CD4-positive, alpha-beta T cell treated with Interleukin-10 for 1 hour (primary cell): ENCODE results near the gene CXCR4.

Source experiments
- DNase-seq: peaks from one replicate; pipeline ENCODE4 v3.0.0-alpha.2; 2020

The CXCR4 gene

DNA sequence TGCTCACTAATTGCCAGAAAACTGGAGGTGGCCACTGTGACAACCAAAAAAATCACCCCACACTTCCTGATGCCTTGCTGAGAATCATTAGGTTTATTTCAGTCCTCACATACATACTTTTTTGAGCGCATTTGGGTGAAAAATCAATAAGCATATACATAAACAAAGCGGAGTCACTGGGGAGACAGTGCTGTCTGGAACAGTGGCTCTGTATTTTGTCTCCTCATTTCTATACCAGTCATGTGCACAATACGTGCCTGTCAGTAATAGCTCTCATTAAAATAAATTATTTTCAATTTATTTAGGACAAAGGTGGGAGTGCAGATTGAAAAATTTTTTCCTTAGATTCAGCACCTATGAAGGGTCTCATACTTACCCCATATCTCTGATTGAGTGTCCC, 48.2 kb downstream of the CXCR4 start:
- no peak for DNase-seq

DNA sequence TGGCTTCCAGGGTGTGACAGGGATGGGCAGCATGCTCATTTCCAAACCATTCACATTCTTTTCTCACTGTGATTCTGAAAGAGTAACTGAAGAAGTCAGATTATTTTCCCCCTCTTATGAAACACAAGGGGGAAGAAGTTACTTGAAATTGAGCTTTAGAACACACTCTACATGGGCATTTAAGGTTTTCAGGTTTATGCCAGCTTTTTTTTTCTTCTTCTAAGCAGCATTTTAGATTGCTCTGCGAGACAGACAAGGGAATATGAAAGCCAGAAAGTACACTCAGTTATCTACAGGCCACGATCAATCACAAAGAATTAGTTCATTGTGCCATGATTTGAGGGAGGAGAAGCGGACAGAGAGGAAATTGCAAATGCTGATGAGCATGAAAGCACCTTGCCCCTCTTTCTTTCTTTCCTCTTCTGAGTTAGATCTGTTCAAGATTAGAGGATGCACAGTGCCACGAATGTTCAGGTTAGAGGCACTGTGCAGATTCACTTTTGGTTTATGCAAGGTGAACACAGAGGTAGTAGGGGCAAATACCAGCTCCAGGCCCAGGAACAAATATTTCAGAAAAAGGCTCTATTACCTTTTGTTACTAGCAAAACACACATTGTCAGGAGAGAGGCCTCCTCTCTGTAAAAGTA, 49.2 kb downstream of the CXCR4 start:
- no peak for DNase-seq

- DNase-seq: no peak
Measured at GRCh38 chr2:136067897-136068580, 49.9 kb downstream of the CXCR4 start.

GRCh38 chr2:136067459-136067858, 50.5 kb downstream of the CXCR4 start:
- DNase-seq: no peak

GRCh38 chr2:136065907-136066306, 52.0 kb downstream of the CXCR4 start:
- no peak for DNase-seq

- DNase-seq: no peak
Measured at GRCh38 chr2:136065384-136065783, 52.6 kb downstream of the CXCR4 start.
